ENCODE results near the gene MAPKBP1. TPM values are rescaled to one million over a fixed set of nuclear protein-coding genes. Genes with fewer than 3 reads are reported as not detected.

The MAPKBP1 gene
- total RNA-seq, 1 experiment from 2014 or later, result 13.7 TPM

- Histone ChIP-seq H3K4me2 (ENCODE audit: insufficient read depth, insufficient read length, low read length) (no peak overlapping the region), H2BK12ac (ENCODE audit: insufficient read length, low read depth, low read length) (no peak overlapping the region), H3K4ac (ENCODE audit: low read depth, low read length) (no peak overlapping the region), H3K23me2 (ENCODE audit: insufficient read length, low read depth, low read length, poor library complexity, severe bottlenecking) (no peaks in the 10 kb centered on the region), H3K23ac (ENCODE audit: insufficient read length, low read depth, low read length) (no peak overlapping the region), H3K14ac (ENCODE audit: insufficient read depth, low read length) (no peak overlapping the region), H2BK15ac (ENCODE audit: low read depth, low read length) (no peak overlapping the region), H3K79me1 (ENCODE audit: insufficient read depth, low read depth, low read length, poor library complexity, severe bottlenecking) (no peaks in the 10 kb centered on the region), H3K79me2 (ENCODE audit: insufficient read depth, low read length) (no peaks in the 10 kb centered on the region), H3K9me3 (ENCODE audit: control insufficient read depth, low read depth, low read length) (no peaks in the 10 kb centered on the region), H2BK5ac (ENCODE audit: insufficient read length, low read length) (no peak overlapping the region), H2BK120ac (ENCODE audit: low read depth, low read length, poor library complexity, severe bottlenecking) (no peak overlapping the region), H3K27me3 (ENCODE audit: insufficient read depth, low read length) (no peaks in the 10 kb centered on the region), H4K20me1 (ENCODE audit: control insufficient read depth, insufficient read depth, insufficient read length) (no peaks in the 10 kb centered on the region), H2BK20ac (ENCODE audit: low read depth, low read length, poor library complexity, severe bottlenecking) (no peak overlapping the region), H4K5ac (ENCODE audit: insufficient read length, low read depth, low read length) (no peak overlapping the region), H3K27ac (ENCODE audit: insufficient read length, low read depth, low read length) (no peak overlapping the region), H4K91ac (ENCODE audit: insufficient read length, low read depth, low read length) (no peak overlapping the region), H2AFZ (ENCODE audit: low read length) (no peak overlapping the region), H3K56ac (ENCODE audit: insufficient read length, low read depth, low read length) (no peak overlapping the region), H2AK5ac (ENCODE audit: insufficient read length, low read length) (no peak overlapping the region), H3K18ac (ENCODE audit: insufficient read length, low read depth, low read length) (no peak overlapping the region), H3K9ac (ENCODE audit: extremely low read depth, insufficient read length, low read length) (no peak overlapping the region), H4K8ac (replicated peaks; ENCODE audit: insufficient read length, low read depth, low read length) (no peak overlapping the region), H3T11ph (ENCODE audit: low read length) (no peak overlapping the region), H3K4me1 (ENCODE audit: insufficient read depth, low read length) (no peaks in the 10 kb centered on the region)
- peak overlapping the region in 1 of 3 experiments; percentile 17; a peak in 2 of 7 replicates for H3K27ac Mint-ChIP-seq
- H3K36me3 Mint-ChIP-seq (ENCODE audit: insufficient read depth in 1 of 3, low read depth in 3 of 3), result peaks cover 0 to 5% (median 2%) of the 10 kb centered on the region in 3 experiments; a peak in 4 of 7 replicates
- no peaks in the 10 kb centered on the region; a peak in 1 of 5 replicates for H3K9me3 Mint-ChIP-seq
- H3K4me3 Mint-ChIP-seq, result no peak overlapping the region
- no peak for DNase-seq
- no peak for TF ChIP-seq CTCF (conservative IDR thresholded peaks at IDR 0.05)
- no peaks in the 10 kb centered on the region for H3K27me3 Mint-ChIP-seq (ENCODE audit: low read depth)
- peaks cover 0 to 16% of the 10 kb centered on the region in 2 experiments; a peak in 3 of 4 replicates for H3K4me1 Mint-ChIP-seq
- no CpG with 5 or more reads among the region's 8 CpGs for WGBS (ENCODE audit: extremely low coverage, insufficient read length, low lambda C conversion rate)
These were observed 30.8 kb downstream of the MAPKBP1 start for GRCh38 chr15:41804916-41805666.
